Myocyte (in vitro differentiated cells): Measurements from ENCODE around the gene AGAP1. TPM values are rescaled to one million over a fixed set of nuclear protein-coding genes. Genes with fewer than 3 reads are reported as not detected.

Experiments
- DNase-seq: peaks from one replicate; pipeline ENCODE4 v3.0.0-alpha.2; 2012; ENCODE audit warnings: low read depth
- total RNA-seq: library from RNA; depleted of rRNA; stranded (reverse); fragments of >200 nt; gene quantifications from 2 replicates; pipeline ENCODE4 v1.2.3, GENCODE V29; 2014

AGAP1 gene
- total RNA-seq, 1 donor from 2014 or later: 15.5 TPM

GRCh38 chr2:235546436-235546835, 52.6 kb downstream of the AGAP1 start:
- peak; percentile 15 for DNase-seq

DNA sequence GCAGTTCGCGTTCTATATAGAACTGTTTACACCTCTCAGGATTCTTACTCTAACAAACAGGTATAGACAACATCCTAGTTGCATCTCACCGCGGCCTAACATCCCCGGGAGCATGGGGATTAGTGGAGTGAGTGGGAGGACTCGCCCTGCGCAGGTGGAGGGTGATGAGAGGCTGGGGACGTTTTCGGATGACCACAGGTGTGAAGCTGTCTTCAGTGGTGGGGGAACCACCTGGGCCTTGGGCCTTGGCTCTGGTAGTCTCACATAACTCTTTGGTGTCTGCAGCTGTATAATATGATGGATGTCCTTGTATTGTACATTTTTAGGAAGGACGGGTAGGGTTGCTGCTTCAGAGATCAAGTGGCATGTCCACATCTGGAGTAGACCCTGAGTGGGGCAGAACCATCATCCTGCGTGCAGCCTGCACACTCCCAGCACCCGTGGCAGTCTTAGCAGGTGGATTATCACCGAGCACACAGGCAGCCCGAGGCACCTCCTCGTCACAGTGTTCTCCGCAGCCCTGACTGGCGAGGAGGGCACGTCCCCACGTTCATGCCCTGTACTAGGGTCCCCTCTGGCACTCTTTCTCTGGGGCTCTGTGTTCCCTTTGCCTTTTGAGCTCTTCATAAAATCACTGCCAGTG, 56.0 kb downstream of the AGAP1 start:
- DNase-seq: no peak

- no peak for DNase-seq
Measured at GRCh38 chr2:235550378-235550760, 56.5 kb downstream of the AGAP1 start.

- DNase-seq: no peak
Measured at GRCh38 chr2:235550946-235551345, 57.1 kb downstream of the AGAP1 start.

DNA sequence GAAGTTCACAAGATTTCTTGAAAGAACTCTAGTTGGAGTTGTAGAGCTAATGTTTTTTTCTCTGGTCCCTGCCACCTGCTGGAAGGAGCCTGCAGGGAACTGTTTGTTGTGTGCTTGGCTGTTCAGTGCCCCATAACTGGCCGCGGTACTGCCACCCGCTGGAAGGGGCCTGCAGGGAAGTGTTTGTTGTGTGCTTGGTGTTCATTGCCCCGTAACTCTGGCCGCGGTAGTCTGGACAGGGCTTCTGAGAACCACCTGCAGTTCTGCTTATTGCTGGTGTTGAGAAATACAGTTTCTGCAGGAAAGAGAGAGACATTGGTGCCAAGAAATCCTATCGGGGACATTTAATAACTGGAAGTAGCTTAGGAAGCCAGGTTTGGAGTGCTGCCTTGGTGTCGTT, 58.1 kb downstream of the AGAP1 start:
- peak; percentile 75 for DNase-seq

DNA sequence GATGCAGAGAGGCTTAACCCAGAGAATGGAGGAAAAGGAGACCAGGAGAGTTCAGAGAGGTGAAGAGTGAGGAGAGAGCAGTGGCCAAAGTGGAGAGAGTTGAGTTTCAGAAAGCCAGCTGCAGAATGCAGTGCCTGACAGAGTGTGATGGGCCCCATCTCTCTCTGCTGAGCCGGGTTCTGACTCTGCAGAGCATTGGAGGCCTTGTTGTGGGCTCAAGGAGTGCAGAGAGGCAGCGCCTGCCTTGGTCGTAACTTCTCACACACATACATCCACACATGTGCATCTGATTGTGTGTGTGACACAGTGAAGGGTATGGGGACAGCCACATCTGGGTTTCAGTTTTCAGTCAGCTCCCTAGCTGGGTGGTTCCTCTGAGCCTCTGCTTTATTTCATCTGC, 58.8 kb downstream of the AGAP1 start:
- no peak for DNase-seq

GRCh38 chr2:235553291-235553690, 59.4 kb downstream of the AGAP1 start:
- no peak for DNase-seq

GRCh38 chr2:235553696-235554100, 59.9 kb downstream of the AGAP1 start:
- no peak for DNase-seq

GRCh38 chr2:235554385-235554784, 60.5 kb downstream of the AGAP1 start:
- DNase-seq: no peak

DNA sequence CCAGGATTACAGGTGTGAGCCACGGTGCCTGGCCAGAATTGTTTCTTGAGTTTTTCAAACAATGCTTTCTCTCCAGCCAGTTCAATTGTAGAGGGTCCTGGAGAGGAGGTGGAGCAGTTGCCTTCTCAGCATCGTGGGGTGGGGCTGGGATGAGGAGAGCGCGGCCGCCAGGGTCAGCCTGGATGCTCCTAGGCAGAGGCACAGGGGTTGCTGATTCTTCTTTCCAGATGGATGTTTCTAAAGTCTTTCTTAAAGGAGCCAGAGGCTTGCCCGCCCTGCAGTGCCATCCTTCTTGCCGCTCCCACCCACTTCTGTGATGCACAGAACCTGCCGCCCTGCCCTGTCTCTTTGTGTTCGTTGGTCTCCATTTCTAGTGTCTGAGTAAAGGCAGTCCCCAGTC, 61.1 kb downstream of the AGAP1 start:
- no peak for DNase-seq

DNA sequence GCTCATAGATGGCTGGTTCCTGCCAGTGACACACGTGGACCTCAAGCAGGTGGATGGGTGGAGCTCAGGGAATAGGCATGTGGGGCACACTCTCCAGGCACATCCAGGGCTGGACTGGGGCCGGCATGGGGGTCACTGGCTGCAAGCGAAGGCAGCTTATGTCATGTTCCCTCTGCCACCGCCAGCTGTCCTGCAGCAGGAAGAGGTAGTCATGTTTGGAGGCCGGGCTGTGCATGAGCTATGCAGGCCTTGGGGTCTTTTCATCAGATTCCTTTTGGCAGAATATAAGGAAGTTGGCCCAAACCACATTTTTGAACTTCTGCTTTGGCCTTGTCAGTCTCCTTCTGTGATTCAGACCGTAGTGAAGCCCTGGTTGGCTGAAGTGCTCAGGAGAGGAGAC, 61.5 kb downstream of the AGAP1 start:
- no peak for DNase-seq

DNA sequence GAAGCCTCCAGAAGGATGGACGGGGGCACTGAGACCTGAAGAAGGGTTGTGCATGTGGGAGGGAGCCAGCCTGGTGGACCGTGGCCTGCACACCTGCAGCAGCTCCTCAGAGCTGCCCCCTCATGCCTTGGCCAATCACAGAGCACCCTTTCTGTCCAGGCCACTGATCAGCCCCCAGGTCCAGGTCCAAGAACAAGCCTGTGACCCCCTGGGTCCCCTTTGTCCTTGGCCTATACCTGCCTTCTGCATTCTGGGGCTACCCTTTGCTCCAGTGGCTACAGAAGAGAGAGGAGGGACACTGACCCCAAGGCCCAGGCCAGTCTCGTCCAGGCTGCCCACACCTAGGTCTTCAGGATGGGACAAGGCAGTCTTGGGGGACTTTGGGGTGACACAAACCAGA, 62.2 kb downstream of the AGAP1 start:
- DNase-seq: no peak

GRCh38 chr2:235556901-235557300, 63.1 kb downstream of the AGAP1 start:
- DNase-seq: no peak

- no peak for DNase-seq
Measured at GRCh38 chr2:235557903-235558302, 64.1 kb downstream of the AGAP1 start.

GRCh38 chr2:235558572-235558971, 64.7 kb downstream of the AGAP1 start:
- no peak for DNase-seq

GRCh38 chr2:235560345-235560744, 66.5 kb downstream of the AGAP1 start:
- DNase-seq: no peak

DNA sequence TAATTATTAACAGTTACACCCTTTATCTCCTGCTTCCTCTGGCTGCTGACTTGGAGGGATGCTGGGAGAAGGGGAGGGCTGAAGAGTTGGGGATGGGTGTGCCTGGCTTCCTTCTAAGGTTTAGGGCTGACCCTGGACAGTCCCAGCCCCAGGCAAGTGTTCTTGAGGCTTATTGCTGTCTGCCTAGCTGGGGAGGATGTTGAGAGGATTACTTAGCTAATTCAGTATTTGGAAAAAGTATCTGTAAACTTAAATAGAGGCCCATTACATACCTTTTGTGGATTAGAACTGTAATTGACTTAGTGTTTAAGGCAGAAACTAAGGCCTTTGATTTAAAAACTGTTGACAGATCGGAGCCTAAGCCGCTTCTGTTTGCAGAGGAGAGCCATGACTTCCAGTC, 67.6 kb downstream of the AGAP1 start:
- no peak for DNase-seq

- DNase-seq: no peak
Measured at GRCh38 chr2:235562065-235562747, 68.4 kb downstream of the AGAP1 start.

DNA sequence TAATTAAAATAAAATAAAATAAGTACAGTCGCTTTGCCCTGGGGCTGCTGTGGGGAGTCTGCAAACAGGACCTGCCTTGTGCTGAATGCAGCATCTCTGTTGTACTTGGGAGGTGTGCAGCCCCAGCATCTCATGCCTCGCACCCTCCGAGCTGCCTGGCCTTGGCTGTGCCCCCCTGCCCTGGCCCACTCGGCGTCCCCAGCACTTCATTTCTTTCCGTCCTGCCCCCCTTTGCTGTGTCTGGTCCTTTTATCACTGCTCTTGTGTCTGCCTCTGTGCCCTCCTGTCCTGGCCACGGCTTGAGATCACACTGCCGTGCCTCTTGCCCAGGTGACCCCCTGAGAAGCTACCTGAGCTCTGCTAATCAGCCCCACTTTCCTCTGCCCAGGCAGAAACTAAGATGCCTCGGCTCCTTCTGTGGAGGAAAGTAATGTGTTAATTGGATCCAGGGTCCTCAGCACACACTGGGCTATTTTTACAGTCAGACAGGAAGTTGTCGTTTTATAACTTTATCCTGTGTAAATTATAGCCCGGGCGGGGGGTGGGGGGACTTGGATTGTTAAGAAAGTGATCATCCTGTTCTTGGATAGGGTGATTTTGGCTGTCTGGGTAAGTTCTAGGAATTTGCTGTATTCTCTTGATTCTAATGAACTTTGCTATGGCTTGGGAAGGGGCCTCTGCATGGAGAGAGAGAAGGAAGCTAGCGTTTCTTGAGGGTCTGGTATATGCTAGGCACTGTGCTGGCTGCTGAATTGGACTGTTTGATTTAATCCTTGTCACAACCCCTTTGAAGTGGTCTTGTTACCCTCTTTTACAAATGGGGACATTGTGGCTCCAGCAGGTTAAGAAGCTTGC, 69.4 kb downstream of the AGAP1 start:
- DNase-seq: no peak

DNA sequence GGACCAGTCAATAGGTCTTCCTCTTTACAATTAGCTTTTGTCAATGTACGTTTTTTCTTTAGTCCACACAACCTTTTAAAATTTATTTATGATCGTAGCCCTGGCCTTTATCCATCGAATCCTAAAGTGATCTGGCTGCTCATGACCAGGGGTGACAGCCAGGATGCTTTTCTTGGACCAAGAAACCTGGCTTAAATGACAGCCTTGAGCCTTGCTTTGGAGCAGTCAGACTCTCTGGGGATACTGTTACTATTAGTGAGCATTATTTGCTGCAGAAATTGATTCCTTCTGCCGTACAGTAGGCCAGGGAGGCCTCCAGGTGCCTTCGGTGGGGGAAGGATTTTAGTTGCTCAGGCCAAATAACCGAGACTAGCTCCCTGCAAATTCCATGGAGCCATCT, 70.2 kb downstream of the AGAP1 start:
- no peak for DNase-seq

- no peak for DNase-seq
Measured at GRCh38 chr2:235564884-235565530, 71.2 kb downstream of the AGAP1 start.

DNA sequence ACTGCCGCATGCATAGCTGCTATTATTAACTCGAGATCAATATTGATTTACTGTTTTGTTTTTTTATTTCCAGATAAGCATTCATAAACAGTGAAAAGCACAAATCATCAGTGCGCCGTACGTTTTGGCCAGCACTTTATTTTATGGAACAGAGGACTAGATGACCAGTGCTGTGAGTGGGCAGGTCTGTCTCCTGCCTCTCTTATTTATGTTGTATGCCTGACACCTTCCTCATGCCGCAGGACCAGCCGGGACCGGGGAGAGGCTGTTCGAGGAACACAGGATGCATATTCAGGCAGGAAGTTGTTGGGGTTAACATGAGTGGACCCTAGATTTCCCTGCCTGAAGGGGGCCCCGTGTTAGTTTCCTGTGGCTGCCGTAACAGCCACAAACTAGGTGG, 72.6 kb downstream of the AGAP1 start:
- no peak for DNase-seq
